GM18858 (cell line): ENCODE measurements around the gene GABPA.

Source experiments
- ATAC-seq: cut with Tn5 transposase; IDR thresholded peaks from one replicate; pipeline ENCODE4 v1.9.1; 2021; ENCODE audit not compliant: unreplicated experiment

The GABPA gene

GRCh38 chr21:25801217-25802014 is 66.6 kb downstream of the GABPA start:
- peak; percentile 98 for ATAC-seq

- no peak for ATAC-seq
Observed at GRCh38 chr21:25806060-25806459, 71.3 kb downstream of the GABPA start.

- no peak for ATAC-seq
Observed at GRCh38 chr21:25807191-25807590, 72.4 kb downstream of the GABPA start.

- ATAC-seq = no peak
Observed at GRCh38 chr21:25809013-25809412, 74.2 kb downstream of the GABPA start.

- no peak for ATAC-seq
Observed at GRCh38 chr21:25811186-25811585, 76.4 kb downstream of the GABPA start.

GRCh38 chr21:25813917-25814316 is 79.1 kb downstream of the GABPA start:
- ATAC-seq = no peak

GRCh38 chr21:25818121-25818520 is 83.3 kb downstream of the GABPA start:
- ATAC-seq = no peak

- ATAC-seq = no peak
Observed at GRCh38 chr21:25818551-25818950, 83.8 kb downstream of the GABPA start.
